Embryonic facial prominence (tissue), 1 donor: ENCODE measurements around the gene TRAPPC8.

Source experiments
- DNase-seq: peaks from one replicate; pipeline ENCODE4 v3.0.0-alpha.2; 2016; ENCODE audit errors: extremely low spot score

The TRAPPC8 gene

GRCh38 chr18:31793531-31793930, 149.4 kb downstream of the TRAPPC8 start:
- DNase-seq: no peak

GRCh38 chr18:31792580-31792911, 150.4 kb downstream of the TRAPPC8 start:
- no peak for DNase-seq

GRCh38 chr18:31791817-31792579, 150.9 kb downstream of the TRAPPC8 start:
- DNase-seq: no peak

- DNase-seq: no peak
Measured at GRCh38 chr18:31789409-31789808, 153.5 kb downstream of the TRAPPC8 start.

- no peak for DNase-seq
Measured at GRCh38 chr18:31783059-31783458, 159.9 kb downstream of the TRAPPC8 start.
